C4-2B (cell line): Measurements from ENCODE around the gene C9.

Experiments used
- H3K27ac ChIP-seq: fragments of 450-650 bp; 2 replicates; pipeline ENCODE4 v1.5.1; 2017
- CTCF ChIP-seq: fragments of 450-650 bp; conservative IDR thresholded peaks from 2 replicates; pipeline ENCODE4 v1.5.1; 2017; ENCODE audit warnings: mild to moderate bottlenecking
- ZFX ChIP-seq: fragments of 450-650 bp; IDR thresholded peaks from 2 replicates; pipeline ENCODE4 v1.6.1; 2017

Gene C9

DNA sequence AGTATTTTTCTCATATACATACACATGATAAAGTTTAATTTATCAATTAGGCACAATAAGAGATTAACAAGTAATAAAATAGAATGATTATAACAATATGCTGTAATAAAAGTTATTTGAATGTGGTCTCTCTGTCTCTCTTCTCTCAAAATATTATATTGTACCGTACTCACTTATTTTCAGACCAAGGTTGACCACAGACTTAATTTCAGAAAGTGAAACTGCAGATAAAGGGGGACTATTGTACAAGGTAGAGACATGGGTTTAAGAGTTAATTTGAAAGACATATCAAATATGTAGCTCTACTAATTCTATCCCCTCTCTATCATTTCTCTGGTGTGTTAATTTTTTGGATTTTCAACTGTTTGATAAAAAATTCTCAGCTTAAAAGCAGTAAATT lies 20.0 kb upstream of the C9 start:
- H3K27ac ChIP-seq: no peak overlapping the region
- TF ChIP-seq CTCF (no peak), ZFX (no peak)

DNA sequence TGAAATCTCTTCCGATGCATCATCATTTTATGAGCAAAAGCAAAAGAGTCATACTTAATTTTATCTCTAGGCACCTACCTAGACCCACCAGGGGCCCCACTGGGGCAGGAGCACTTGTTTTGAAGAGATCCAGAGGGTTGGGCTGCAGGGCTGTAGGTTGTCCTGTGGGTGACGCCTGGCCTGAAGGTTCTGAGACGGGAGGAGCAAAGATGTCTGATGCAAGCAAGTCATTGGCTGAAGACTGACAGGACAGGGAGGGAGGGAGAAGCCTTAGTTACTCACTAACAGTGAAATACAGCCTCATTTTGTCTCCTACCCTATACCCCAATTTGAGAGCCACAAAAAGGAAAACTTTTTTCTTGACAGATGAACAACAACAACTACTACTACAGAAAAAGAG lies 17.1 kb upstream of the C9 start:
- no peak for TF ChIP-seq CTCF
- TF ChIP-seq ZFX: no peak
- H3K27ac ChIP-seq: no peak overlapping the region

- no peak for TF ChIP-seq CTCF
- TF ChIP-seq ZFX: no peak
- no peak overlapping the region for H3K27ac ChIP-seq
These were observed 15.4 kb upstream of the C9 start for GRCh38 chr5:39379693-39380092.

GRCh38 chr5:39377613-39378012 lies 13.3 kb upstream of the C9 start:
- TF ChIP-seq CTCF (no peak), ZFX (no peak)
- no peak overlapping the region for H3K27ac ChIP-seq

GRCh38 chr5:39376293-39376714 lies 12.0 kb upstream of the C9 start:
- no peak overlapping the region for H3K27ac ChIP-seq
- TF ChIP-seq ZFX (no peak), CTCF (peak; percentile 92)

GRCh38 chr5:39373791-39374190 lies 9.5 kb upstream of the C9 start:
- no peak overlapping the region for H3K27ac ChIP-seq
- TF ChIP-seq CTCF (no peak), ZFX (no peak)

- no peak for TF ChIP-seq CTCF
- H3K27ac ChIP-seq: no peak overlapping the region
These were observed 7.0 kb upstream of the C9 start for GRCh38 chr5:39371367-39371635.
